Esophagus squamous epithelium (tissue), 4 donors: Measurements from ENCODE around the gene DNAJC7.

ENCODE experiments used
- CTCF ChIP-seq, 6 experiments: fragments of 450-650 bp in 4 of 6; fragments of 200-600 bp in 2 of 6; sonication (generic) in 2 of 6; IDR thresholded peaks; one replicate each; pipeline ENCODE4 v1.5.1; 2016 to 2019; ENCODE audit warnings: antibody characterized with exemption in 6 of 6, mild to moderate bottlenecking in 4 of 6, moderate library complexity in 4 of 6
- POLR2A ChIP-seq, 4 donors: fragments of 450-650 bp; IDR thresholded peaks; one replicate each; pipeline ENCODE4 v1.6.1; 2017; ENCODE audit warnings: antibody characterized with exemption in 4 of 4, mild to moderate bottlenecking in 4 of 4, moderate library complexity in 3 of 4

GRCh38 chr17:42052346-42052877 lies 35.2 kb upstream of the DNAJC7 start:
- TF ChIP-seq CTCF (IDR thresholded peaks at IDR 0.05) (no peak), POLR2A (IDR thresholded peaks at IDR 0.05) (no peak)
